ENCODE data around the gene LAMC3. TPM values are rescaled to one million over a fixed set of nuclear protein-coding genes. Genes with fewer than 3 reads are reported as not detected.

Gene LAMC3
- polyA plus RNA-seq, 1 of the 3 experiments (the other 2 are of a cell fraction) = 0.07 TPM

GRCh38 chr9:131092548-131093440 is 83.8 kb downstream of the LAMC3 start:
- ChIA-PET CTCF (interaction anchor here (3.2 kb wide), 1 partner anchor 35 kb away, joined by 15 read pairs; no protein-coding TSS in a partner anchor), POLR2A (no interaction called here)
- 69% methylated on average over 14 of the region's 24 CpGs for WGBS (ENCODE audit: low lambda C conversion rate)

GRCh38 chr9:131094015-131094414 is 85.0 kb downstream of the LAMC3 start:
- 67% methylated on average over 5 of the region's 5 CpGs for WGBS (ENCODE audit: low lambda C conversion rate)
- no peak overlapping the region for H3K9ac ChIP-seq
- no peaks in the 10 kb centered on the region for H3K36me3 ChIP-seq (replicated peaks in 1 of 2; ENCODE audit: control insufficient read depth in 1 of 2, insufficient read depth in 2 of 2, low read length in 1 of 2)
- no peaks in the 10 kb centered on the region for H3K9me3 ChIP-seq
- POLR2A ChIA-PET = no interaction called here
- H2AFZ ChIP-seq (ENCODE audit: low read depth) = no peak overlapping the region
- no peak overlapping the region for H3K4me3 ChIP-seq (ENCODE audit: low read depth in 2 of 2, low read length in 1 of 2)
- H3K27me3 ChIP-seq (ENCODE audit: insufficient read depth) = peaks cover 27% of the 10 kb centered on the region
- DNase-seq = no peak
- CTCF ChIA-PET = interaction anchor here (0.6 to 3.2 kb wide), 5 partner anchors 8 to 242 kb away, joined by 3 to 15 read pairs (median 5); no protein-coding TSS in a partner anchor
- peaks cover 0 to 24% of the 10 kb centered on the region in 2 experiments; a peak in 1 of 4 replicates for H3K4me1 ChIP-seq (ENCODE audit: control insufficient read depth in 1 of 2, insufficient read depth in 2 of 2, low read depth in 1 of 2, low read length in 1 of 2)
- H3K79me2 ChIP-seq (ENCODE audit: insufficient read depth) = no peaks in the 10 kb centered on the region
- TF ChIP-seq PBX3 (IDR thresholded peaks at IDR 0.05) = no peak
- no peaks in the 10 kb centered on the region for H4K20me1 ChIP-seq (ENCODE audit: insufficient read depth)
- no peaks in the 10 kb centered on the region for H3F3A ChIP-seq (replicated peaks; ENCODE audit: insufficient read depth)
- no peak overlapping the region for H3K27ac ChIP-seq (ENCODE audit: low read depth in 2 of 2, low read length in 1 of 2)
- H3K4me2 ChIP-seq = no peak overlapping the region
- H3K9me2 ChIP-seq = no peaks in the 10 kb centered on the region

More at GRCh38 chr9:131092548-131093440, 83.8 kb downstream of the LAMC3 start:
- no peak for TF ChIP-seq JUND (IDR thresholded peaks at IDR 0.05)
- TF ChIP-seq FOXM1 (IDR thresholded peaks at IDR 0.05; ENCODE audit: low read depth) = no peak
- no peak for TF ChIP-seq ZBTB33 (IDR thresholded peaks at IDR 0.05; ENCODE audit: borderline replicate concordance, low read depth)
- TF ChIP-seq IRF3 (IDR thresholded peaks at IDR 0.05; ENCODE audit: low read depth, low read length) = no peak
- H3F3A ChIP-seq (replicated peaks; ENCODE audit: insufficient read depth) = no peaks in the 10 kb centered on the region
- H3K36me3 ChIP-seq (replicated peaks in 1 of 2; ENCODE audit: control insufficient read depth in 1 of 2, insufficient read depth in 2 of 2, low read length in 1 of 2) = no peaks in the 10 kb centered on the region
- no peak overlapping the region for H2AFZ ChIP-seq (ENCODE audit: low read depth)
- no peak overlapping the region for H3K4me3 ChIP-seq (ENCODE audit: low read depth in 2 of 2, low read length in 1 of 2)
- peaks cover 0 to 24% of the 10 kb centered on the region in 2 experiments; a peak in 1 of 4 replicates for H3K4me1 ChIP-seq (ENCODE audit: control insufficient read depth in 1 of 2, insufficient read depth in 2 of 2, low read depth in 1 of 2, low read length in 1 of 2)
- no peaks in the 10 kb centered on the region for H4K20me1 ChIP-seq (ENCODE audit: insufficient read depth)
- H3K27ac ChIP-seq (ENCODE audit: low read depth in 2 of 2, low read length in 1 of 2) = no peak overlapping the region
- H3K79me2 ChIP-seq (ENCODE audit: insufficient read depth) = no peaks in the 10 kb centered on the region
- H3K27me3 ChIP-seq (ENCODE audit: insufficient read depth) = peaks cover 26% of the 10 kb centered on the region
- peak; percentile 71 for DNase-seq
- H3K9me2 ChIP-seq = no peaks in the 10 kb centered on the region
- H3K9ac ChIP-seq = no peak overlapping the region
- H3K4me2 ChIP-seq = no peak overlapping the region
- no peaks in the 10 kb centered on the region for H3K9me3 ChIP-seq

Measured in SK-N-SH (cell line).